ENCODE data around the gene SLC25A44.
A peak's percentile ranks its signal among the peaks of the same experiment; 100 is the strongest.
"Not testable (repeated sequence)": the region's sequence is repeated elsewhere in the genome, so short reads cannot be mapped to it uniquely, and the experiment has no call there.

The SLC25A44 gene

GRCh38 chr1:156177919-156178654 lies 15.8 kb upstream of the SLC25A44 start:
- TF ChIP-seq CTCF (IDR thresholded peaks at IDR 0.05; ENCODE audit: low read length, missing control alignments) = no peak
- DNase-seq (ENCODE audit: low read depth) = no peak
- H3K4me3 ChIP-seq (replicated peaks; ENCODE audit: low read depth, low read length) = no peak overlapping the region

GRCh38 chr1:156180471-156180870 lies 13.4 kb upstream of the SLC25A44 start:
- no peak for DNase-seq (ENCODE audit: low read depth)
- no peak for TF ChIP-seq CTCF (IDR thresholded peaks at IDR 0.05; ENCODE audit: low read length, missing control alignments)
- H3K4me3 ChIP-seq (replicated peaks; ENCODE audit: low read depth, low read length) = no peak overlapping the region

GRCh38 chr1:156181391-156181924 lies 12.4 kb upstream of the SLC25A44 start:
- DNase-seq (ENCODE audit: low read depth); H3K4me3 ChIP-seq (replicated peaks; ENCODE audit: low read depth, low read length): not testable (repeated sequence)

- not testable (repeated sequence) for H3K4me3 ChIP-seq (replicated peaks; ENCODE audit: low read depth, low read length); DNase-seq (ENCODE audit: low read depth)
These were observed 11.7 kb upstream of the SLC25A44 start for GRCh38 chr1:156182010-156182779.

GRCh38 chr1:156186347-156187177 lies 7.3 kb upstream of the SLC25A44 start:
- not testable (repeated sequence) for H3K4me3 ChIP-seq (replicated peaks; ENCODE audit: low read depth, low read length); DNase-seq (ENCODE audit: low read depth)

GRCh38 chr1:156190265-156190664 lies 3.6 kb upstream of the SLC25A44 start:
- not testable (repeated sequence) for DNase-seq (ENCODE audit: low read depth); H3K4me3 ChIP-seq (replicated peaks; ENCODE audit: low read depth, low read length)

- TF ChIP-seq CTCF (IDR thresholded peaks at IDR 0.05; ENCODE audit: low read length, missing control alignments) = no peak
- no peak overlapping the region for H3K4me3 ChIP-seq (replicated peaks; ENCODE audit: low read depth, low read length)
- no peak for DNase-seq (ENCODE audit: low read depth)
These were observed 2.5 kb upstream of the SLC25A44 start for GRCh38 chr1:156191292-156191964.

- H3K4me3 ChIP-seq (replicated peaks; ENCODE audit: low read depth, low read length) = peak overlapping the region; percentile 82
- DNase-seq (ENCODE audit: low read depth) = no peak
- no peak for TF ChIP-seq CTCF (IDR thresholded peaks at IDR 0.05; ENCODE audit: low read length, missing control alignments)
These were observed 756 bp upstream of the SLC25A44 start for GRCh38 chr1:156193208-156193487.

Data from fibroblast of pulmonary artery (primary cell).